GM06990 (cell line): ENCODE measurements around the gene STEAP4.
"Not testable (repeated sequence)": the region's sequence is repeated elsewhere in the genome, so short reads cannot be mapped to it uniquely, and the experiment has no call there.

ENCODE experiments used
- DNase-seq: peaks from one replicate; pipeline ENCODE4 v3.0.0-alpha.2; 2011; ENCODE audit not compliant: insufficient read length; ENCODE audit errors: extremely low read depth
- H3K27me3 ChIP-seq: replicated peaks from 2 replicates; pipeline ENCODE4 v1.6.0; 2011; ENCODE audit warnings: low read length; ENCODE audit not compliant: control insufficient read depth, insufficient read depth
- H3K36me3 ChIP-seq: 2 replicates; pipeline ENCODE4 v1.5.1; 2011; ENCODE audit warnings: low read length; ENCODE audit not compliant: control insufficient read depth, insufficient read depth
- H3K4me3 ChIP-seq: replicated peaks from 2 replicates; pipeline ENCODE4 v1.5.1; 2011; ENCODE audit warnings: low read depth, mild to moderate bottlenecking, control low read depth, low read length
- CTCF ChIP-seq: IDR thresholded peaks from 2 replicates; pipeline ENCODE4 v1.5.1; 2011; ENCODE audit warnings: low read length, control low read depth, mild to moderate bottlenecking, inconsistent platforms; ENCODE audit not compliant: insufficient read depth, poor library complexity, severe bottlenecking

The STEAP4 gene

GRCh38 chr7:88279323-88279722 lies 27.4 kb downstream of the STEAP4 start:
- no peak for TF ChIP-seq CTCF
- no peaks in the 10 kb centered on the region for H3K36me3 ChIP-seq
- no peaks in the 10 kb centered on the region for H3K27me3 ChIP-seq
- DNase-seq = no peak
- no peak overlapping the region for H3K4me3 ChIP-seq

DNA sequence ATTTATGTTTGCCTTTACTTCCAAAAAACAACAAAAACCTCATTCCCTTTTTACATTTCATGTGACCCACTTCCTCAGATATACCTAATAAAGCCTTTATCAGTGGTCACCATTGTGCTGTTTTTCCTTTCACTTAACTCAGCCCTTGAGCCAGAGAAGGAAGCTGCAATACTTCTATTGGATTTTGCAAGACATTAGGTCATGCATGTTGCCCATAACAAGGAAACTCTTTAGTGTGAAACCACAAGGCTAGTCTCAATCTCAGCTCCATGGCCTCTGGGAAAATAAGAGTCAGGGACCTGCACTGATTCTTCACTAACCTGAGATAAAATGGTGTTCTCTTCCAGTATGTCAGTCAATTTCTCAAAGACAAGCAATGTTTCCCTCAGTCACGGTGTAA lies 27.8 kb downstream of the STEAP4 start:
- DNase-seq = no peak
- TF ChIP-seq CTCF = no peak
- Histone ChIP-seq H3K27me3 (no peaks in the 10 kb centered on the region), H3K36me3 (no peaks in the 10 kb centered on the region), H3K4me3 (no peak overlapping the region)

- no peak overlapping the region for H3K4me3 ChIP-seq
- no peak for DNase-seq
- H3K36me3 ChIP-seq = no peaks in the 10 kb centered on the region
- H3K27me3 ChIP-seq = no peaks in the 10 kb centered on the region
- TF ChIP-seq CTCF = no peak
Measured at GRCh38 chr7:88276605-88277153, 30.0 kb downstream of the STEAP4 start.

DNA sequence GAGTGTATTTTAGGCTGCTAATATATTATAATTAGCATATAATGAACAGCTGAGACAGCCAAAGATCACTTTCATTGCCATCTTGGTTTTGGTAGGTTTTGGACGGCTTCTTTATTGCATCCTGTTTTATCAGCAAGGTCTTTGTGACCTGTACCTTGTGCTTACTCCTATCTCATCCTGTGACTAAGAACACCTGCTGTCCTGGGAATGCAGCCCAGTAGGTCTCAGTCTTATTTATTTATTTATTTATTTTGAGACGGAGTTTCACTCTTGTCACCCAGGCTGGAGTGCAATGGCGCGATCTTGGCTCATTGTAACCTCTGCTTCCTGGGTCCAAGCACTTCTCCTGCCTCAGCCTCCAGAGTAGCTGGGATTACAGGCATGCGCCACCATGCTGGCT lies 31.8 kb downstream of the STEAP4 start:
- H3K36me3 ChIP-seq, H3K27me3 ChIP-seq, H3K4me3 ChIP-seq, DNase-seq: not testable (repeated sequence)

- H3K4me3 ChIP-seq = no peak overlapping the region
- TF ChIP-seq CTCF = no peak
- DNase-seq = no peak
- H3K36me3 ChIP-seq = no peaks in the 10 kb centered on the region
- H3K27me3 ChIP-seq = no peaks in the 10 kb centered on the region
Measured at GRCh38 chr7:88269586-88269985, 37.1 kb downstream of the STEAP4 start.

DNA sequence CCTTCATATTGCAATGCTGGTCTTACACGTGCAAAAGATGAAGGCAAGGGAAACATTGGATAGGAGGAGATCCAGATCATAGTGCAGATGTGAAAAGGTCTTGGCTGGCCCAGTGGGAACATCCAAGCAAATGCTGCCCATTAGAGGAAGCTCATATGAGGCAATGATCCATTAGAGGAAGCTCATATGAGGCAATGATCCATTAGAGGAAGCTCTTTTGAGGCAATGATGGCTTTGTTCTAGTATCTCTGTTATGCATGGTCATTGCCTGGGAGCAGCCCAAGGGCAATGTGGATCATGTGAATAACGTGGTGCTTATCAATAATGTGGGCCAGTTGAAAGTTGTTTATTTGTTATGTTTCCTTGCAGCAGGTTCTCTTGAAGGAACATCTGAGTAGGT lies 37.8 kb downstream of the STEAP4 start:
- Histone ChIP-seq H3K36me3 (no peaks in the 10 kb centered on the region), H3K27me3 (no peaks in the 10 kb centered on the region), H3K4me3 (no peak overlapping the region)
- no peak for DNase-seq
- TF ChIP-seq CTCF = no peak
